Mesenteric fat pad (tissue), 1 donor: Measurements from ENCODE around the gene BMP3. TPM values are rescaled to one million over a fixed set of nuclear protein-coding genes. Genes with fewer than 3 reads are reported as not detected.

ENCODE experiments used
- DNase-seq: peaks from one replicate; pipeline ENCODE4 v3.0.0-alpha.2; 2020; ENCODE audit warnings: low spot score
- total RNA-seq: library from RNA; stranded (reverse); fragmentation: NEBNext Ultra II Directional; extraction: Animal tissue kit (Norgen Biotek cat#: 25700); gene quantifications from one replicate; pipeline ENCODE4 v1.2.1, GENCODE V29; 2021
- donor health status: DM: yes; HTN: yes; CAD: no.

BMP3 gene
- total RNA-seq, 1 donor from 2014 or later, result not detected

GRCh38 chr4:81040012-81040659 lies 9.6 kb downstream of the BMP3 start:
- DNase-seq, result no peak

DNA sequence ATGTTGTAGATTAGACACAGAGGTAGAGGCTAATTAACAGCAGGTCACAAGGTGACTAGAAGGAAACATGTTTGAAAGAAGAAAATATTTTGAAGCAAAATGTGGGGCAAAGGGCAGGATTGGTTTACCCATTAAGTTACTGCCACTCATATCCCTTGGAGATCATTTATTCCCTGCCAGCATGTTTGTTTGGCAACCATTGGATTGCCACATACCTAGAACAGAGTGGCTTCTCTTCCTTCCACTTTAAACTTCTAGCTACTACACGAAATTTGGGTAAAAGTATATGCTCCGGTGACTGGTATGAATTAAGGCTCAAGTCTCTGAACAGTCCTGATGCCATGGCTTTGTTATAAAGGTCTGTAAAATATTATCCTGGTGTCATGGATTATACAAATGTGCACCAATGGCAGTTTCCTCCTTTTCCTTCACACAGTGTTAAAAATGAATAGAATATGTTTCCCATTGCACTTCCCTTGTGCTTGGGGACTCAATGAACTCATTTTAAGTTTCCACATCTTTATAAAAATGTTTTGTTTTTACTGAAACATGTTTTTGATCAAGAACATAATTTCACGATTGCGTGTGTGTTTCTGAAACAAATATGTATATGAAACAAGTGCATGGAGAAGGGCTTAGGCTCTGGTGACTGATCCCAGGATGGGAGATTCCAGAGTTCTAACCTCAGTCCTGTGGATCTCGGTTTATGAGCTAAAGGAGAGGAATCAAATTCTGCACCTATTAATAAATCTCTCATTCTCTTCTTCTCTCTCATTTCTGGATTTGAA lies 12.3 kb downstream of the BMP3 start:
- DNase-seq, result no peak

- no peak for DNase-seq
Measured at GRCh38 chr4:81049330-81049729, 18.8 kb downstream of the BMP3 start.

- no peak for DNase-seq
Measured at GRCh38 chr4:81049907-81050306, 19.4 kb downstream of the BMP3 start.

DNA sequence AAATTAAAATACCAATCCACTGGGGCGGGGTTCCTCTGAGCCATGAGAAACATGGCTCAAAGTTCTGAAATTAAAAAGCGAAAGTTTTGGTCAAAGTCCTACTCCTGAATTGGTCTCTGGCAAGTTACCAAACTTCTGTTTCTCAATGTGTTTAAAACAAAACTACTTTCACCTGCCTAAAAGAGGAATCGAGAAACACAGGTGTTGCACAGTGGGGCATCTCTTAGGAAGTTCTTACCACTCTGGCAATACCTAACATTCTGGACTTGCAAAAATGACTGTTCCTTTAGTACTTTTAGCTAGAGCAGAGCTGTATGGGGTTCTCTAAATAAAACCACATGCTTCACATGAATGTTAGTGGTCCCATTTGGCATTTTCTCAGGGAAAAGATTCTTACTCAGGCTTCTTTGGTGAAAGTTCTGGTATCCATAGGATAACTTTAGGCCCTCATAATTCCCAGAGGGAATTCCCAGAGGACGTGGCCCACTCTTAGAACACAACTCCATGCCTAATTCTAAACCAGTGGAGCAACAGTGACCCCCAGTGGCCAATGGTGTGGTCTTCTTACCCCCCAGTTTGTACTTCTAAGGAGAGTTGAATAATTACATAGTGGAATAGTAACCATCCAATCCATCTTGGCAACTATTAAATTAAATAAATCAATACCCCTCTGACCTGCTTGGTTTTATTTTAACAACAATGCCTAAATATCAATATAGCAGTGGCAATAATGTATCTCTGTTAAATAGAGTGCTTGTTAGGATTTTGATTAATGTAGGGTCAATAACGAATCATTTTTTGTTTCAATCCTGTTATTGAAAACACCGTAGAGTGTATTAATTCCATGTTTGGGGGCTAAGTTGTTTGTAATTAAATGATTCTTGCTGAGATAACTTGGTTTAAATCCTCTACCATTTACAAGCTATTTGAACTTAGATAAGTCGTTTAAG lies 21.9 kb downstream of the BMP3 start:
- no peak for DNase-seq

GRCh38 chr4:81058621-81059020 lies 28.1 kb downstream of the BMP3 start:
- no peak for DNase-seq

DNA sequence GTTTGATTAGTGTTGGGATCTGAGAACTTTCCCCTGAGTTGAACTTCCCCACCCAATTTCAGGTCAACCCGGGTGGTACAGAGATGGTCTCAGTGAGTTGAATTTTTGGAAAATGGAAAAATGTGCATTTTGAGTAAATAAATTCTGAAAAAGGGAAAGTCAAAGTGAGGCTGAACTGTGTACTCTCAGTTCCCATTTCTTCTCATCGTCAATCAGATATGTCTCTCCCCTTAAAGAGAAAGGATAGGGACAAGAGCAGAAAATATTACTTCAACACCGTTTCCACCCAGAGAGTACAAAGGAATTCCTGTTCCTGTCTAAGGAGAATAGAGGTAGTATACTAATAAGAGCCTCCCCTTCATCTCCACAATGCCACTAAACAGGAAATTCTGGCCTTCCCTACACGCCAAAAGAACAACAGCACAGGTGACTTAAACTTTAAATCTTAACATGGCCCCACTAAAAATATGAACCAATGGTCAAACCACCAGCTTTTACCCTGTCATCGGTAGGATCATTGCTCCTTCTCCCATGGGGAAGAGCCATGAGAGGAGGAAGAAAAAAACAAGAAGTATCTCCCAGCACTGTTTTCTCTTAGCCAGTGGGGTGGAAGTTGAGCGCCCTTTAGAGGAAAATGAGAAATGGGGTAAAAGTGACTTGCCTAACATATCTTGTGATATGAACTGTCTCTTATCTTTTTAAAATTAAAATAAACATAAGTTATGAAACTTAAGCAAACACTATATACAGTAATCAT lies 30.3 kb downstream of the BMP3 start:
- no peak for DNase-seq

DNA sequence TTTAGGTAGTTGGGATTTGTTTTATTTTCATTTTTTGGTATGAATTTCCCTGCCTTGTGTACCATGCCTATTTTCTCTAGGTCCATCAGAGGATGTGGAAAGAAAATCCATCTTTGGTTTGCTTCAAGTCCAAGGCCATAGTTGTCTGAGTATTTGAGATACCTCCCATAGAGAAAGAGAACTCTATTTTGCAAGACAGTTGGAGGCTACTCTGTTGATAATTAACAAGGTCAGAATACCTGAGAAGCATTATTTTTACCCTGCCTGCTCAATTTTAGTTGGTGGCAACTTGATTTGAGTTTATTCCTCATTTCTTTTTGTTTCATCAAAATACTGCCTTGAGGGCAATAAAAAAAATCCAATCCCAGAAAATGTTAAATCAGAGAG lies 30.8 kb downstream of the BMP3 start:
- DNase-seq, result no peak

- DNase-seq, result no peak
Measured at GRCh38 chr4:81062001-81062400, 31.5 kb downstream of the BMP3 start.

DNA sequence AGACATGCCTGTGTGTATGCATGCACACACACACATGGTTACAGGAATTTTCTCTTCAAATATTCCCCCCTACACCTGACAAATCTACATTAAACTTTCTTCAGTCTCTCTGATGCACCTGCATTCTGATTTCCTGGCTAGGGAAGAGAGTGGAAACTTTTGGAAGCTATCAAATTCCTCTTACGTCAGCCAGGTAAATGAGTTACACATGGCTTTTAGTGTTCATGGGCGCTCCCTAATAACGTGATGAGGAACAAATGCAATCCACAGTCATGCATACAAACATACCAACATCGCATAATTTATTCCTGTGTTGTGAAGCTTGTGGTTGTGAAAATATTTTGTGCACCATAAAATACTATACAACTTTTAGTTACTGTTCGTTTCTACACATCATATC lies 34.9 kb downstream of the BMP3 start:
- DNase-seq, result no peak

GRCh38 chr4:81069706-81070331 lies 39.3 kb downstream of the BMP3 start:
- DNase-seq, result no peak

GRCh38 chr4:81071013-81071412 lies 40.5 kb downstream of the BMP3 start:
- DNase-seq, result no peak

GRCh38 chr4:81081156-81081555 lies 50.6 kb downstream of the BMP3 start:
- no peak for DNase-seq

DNA sequence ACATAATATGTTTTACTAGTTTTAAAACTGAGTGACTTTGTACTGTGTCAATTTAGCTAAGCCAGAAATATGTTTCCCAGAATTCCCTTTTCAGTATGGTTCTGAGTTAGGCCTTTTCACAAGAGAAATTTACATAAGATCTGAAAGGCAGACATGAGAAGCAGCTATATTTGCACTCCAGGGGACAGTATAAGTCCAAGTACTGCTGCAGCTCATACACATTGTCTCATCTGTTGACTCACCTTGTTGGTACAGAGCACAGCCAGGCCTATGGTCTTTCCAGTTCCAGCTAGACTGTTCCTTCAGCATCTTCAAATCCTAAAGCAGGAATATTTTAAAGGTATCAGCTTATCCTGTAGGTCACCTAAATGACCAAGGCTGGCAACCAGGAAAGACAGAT lies 53.5 kb downstream of the BMP3 start:
- no peak for DNase-seq

GRCh38 chr4:81084634-81085033 lies 54.1 kb downstream of the BMP3 start:
- DNase-seq, result no peak

DNA sequence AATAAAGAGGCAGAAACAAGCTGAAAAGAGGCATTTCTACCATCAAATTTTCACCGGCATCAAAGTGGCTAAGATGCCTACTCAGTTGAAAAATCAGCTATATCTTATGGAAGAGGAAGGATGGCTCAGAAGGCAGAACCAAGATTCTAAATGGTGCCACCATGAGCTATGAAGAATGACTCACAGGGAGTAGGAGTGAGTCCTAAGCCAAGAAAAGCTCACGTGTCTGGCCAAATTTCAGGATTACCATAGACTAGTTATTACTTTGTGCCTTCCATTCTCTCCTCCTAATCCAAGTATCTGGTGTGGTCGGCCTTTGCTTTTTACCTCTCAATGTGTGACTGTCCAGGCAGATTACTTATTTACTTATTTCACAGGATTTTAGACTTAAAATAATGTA lies 54.8 kb downstream of the BMP3 start:
- no peak for DNase-seq

GRCh38 chr4:81085979-81086378 lies 55.5 kb downstream of the BMP3 start:
- no peak for DNase-seq

DNA sequence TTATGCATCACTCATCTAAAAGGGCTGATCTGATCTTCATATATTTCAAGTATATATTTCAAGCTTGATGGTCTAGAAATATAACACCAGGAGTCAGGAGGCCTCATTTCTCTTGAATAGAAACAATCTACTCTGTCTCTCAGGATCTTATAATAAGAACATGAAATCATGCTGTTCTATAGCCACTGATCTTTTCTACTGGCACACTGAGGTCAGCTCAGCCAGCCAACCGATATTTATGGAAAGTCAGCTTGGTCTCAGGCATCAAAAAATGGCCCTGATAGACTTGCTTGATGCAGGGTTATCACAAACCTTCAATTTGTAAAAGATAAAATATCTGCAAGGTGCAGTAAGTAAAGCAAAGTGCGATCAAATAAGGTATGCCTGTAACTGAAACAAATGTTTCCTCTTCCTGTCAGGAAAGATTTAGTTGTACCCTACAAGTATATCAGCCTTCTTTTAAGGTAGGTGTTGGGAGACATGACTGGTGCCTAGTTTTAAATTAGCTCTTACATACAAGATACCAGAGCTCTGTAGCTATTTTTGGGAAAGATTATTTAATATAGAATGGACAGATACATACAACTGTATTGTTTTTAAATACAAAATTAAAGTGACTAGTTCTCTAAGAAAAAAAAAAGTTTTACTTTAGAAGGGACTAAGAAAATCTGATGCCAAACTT lies 63.4 kb downstream of the BMP3 start:
- no peak for DNase-seq

DNA sequence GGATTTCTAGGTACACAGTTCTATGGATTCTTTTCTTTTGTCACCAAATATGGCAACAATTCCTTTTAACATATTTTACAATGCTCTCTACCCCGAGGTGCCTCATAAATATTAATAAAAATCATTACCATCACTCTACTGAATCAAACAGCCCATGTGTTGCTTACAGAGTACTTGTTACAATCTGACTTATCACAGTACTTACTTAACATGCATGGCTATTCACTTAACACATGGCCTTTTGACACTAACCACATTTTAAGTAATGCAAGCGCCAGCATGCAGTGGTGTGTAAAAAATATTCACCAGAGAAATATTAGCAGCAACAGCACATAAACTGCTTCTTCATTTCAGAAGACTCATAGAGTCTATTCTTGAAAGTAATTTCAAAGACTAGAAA lies 64.9 kb downstream of the BMP3 start:
- DNase-seq, result no peak

GRCh38 chr4:81096566-81096965 lies 66.1 kb downstream of the BMP3 start:
- DNase-seq, result no peak
